HG03135 (cell line): ENCODE data around the gene RALGAPB.
"Not testable (repeated sequence)": the region's sequence is repeated elsewhere in the genome, so short reads cannot be mapped to it uniquely, and the experiment has no call there.

ENCODE experiments used
- ATAC-seq: cut with Tn5 transposase; IDR thresholded peaks from one replicate; pipeline ENCODE4 v1.9.1; 2021; ENCODE audit warnings: mild to moderate bottlenecking, moderate library complexity; ENCODE audit not compliant: unreplicated experiment

Gene RALGAPB

DNA sequence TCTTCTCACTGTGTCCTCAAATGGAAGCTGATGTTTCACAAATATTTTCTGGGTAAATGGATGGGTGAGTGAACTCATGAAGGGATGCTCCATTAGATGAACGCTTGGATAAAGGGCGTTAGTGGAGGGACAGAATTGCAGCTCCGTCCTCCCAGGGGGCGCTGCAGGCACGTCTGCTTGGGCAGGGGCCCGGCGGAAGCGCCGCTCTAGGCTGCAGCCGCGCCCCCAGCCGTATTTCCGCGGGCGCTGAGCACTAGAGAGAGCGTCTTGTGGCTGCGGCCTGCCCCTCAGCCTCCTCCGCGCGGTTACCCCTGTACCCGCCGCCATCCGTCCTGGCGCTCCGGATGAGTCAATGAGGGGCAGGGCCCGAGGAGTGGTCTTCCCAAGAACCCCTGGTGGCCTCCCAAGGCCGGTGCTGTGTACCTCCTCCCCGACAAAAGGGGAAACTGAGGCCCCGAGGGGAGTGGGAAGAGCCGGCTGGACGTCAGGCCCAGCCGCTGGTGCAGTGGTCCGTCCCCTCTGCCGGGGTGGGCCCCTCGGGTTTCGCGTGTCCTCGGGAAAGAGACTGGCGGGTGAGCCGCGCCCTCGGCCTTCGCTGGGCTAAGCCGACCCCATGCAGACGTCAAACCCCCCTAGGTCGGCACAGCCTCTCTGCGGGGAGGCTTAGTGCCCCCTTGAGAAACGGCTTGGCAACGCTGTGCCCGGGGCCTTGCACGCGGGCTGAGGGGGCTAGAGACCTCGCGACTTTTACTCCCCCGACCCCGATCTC lies 26.0 kb upstream of the RALGAPB start:
- peak; percentile 87 for ATAC-seq

GRCh38 chr20:38447251-38447661 lies 25.4 kb upstream of the RALGAPB start:
- no peak for ATAC-seq

DNA sequence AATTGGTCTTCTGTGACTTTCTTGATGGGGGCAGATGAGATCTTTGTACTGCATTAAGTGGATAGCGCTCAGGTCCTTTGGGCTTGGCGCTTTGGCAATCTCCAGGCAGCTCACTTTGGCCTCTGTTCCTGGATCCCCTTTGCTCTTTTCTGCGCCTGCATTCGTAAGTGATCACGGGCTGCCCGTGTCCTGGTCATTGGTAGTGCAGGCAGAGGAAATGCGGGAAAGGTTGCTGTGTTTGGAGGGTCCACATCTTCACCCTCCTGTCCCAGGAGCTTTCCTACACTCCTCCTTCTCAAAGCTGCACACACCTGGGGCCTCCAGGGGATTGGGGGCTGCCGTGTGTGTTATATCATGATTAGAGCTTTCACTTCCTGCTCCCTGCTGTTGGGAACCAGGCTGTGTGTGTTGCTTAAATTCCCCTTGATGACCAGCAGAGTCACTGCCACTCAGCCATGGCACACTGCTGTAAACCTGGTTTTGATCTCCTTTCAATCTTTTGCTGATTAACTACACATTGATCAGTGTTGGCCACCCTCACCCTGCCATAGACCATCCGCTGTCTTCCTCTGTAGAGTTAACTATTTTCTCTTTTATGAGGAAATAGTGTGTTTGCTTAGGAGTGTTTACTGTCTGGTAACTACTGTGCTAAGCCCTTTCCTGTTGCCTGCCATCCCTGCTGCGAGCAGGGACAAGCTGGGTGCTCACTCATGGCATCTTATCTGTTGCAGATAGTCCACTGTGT lies 24.5 kb upstream of the RALGAPB start:
- no peak for ATAC-seq

DNA sequence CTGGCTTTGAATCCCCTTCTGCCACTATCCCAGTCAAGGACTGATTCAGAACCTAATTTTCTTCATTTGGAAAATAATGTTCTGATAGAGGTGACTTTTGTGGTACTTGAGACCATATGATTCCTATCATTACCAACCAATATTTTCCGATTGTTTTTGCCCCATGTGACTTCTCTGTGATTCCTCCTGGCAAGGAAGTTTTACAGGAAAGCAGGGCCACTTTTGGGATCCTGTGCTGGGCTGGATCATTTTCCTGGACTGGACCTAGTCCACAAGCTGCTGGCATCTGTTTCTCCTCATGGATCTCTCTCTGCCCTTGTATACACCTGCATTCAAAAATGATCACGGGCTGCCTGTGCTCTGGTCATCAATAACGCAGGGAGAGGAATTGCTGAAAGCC lies 23.6 kb upstream of the RALGAPB start:
- no peak for ATAC-seq

GRCh38 chr20:38450412-38450975 lies 22.1 kb upstream of the RALGAPB start:
- no peak for ATAC-seq

DNA sequence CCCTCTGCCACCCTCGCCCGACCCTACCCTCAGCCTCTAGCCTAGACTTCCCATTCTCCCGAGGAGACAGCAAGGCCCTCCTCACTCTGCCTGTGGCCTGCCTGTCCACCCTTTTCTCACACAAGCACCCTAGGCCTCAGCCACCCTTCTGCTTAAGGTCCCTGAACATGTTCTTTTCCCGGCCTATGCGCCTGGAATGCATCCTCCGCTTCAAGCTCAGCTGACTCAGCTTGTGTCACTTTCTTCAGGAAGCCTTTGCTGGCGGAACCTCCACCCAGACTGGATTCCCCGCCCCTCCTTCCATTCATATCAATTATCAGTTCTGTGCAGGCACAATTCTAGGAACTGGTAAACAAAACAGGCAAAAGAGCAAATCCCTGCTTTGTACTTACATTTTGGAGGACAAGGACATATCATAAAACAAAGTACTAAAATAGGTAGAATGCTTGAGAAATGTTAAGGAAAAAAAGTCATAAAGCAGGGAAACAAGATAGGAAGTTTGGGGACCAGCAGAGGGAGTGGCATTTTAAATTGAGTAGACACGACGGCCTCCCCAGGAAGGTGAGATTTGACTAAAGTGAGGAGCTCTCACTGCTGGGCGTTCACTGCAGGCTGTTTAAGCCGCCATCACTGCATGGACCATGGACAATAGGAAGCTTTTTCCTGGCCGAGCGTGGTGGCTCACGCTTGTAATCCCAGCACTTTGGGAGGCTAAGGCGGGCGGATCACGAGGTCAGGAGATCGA lies 19.6 kb upstream of the RALGAPB start:
- ATAC-seq = no peak

DNA sequence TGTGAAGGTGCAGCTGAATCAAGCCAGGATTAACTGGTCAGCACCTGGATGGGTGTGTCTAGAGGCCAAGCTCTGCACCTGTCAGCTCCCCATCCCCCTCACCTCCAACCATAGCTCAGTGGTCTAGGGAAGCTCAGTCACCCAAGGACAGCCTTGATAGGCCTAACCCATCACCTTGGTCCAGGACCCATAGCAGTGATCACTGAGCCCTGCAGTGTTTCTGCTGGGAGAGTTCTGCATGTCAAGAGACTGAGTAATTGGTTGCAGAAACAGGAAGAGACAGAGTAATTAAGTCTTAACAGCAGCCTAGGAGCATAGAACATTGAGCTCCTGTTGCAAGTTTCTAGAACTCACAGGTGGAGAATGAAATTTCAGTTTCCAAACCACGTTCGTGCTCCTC lies 18.7 kb upstream of the RALGAPB start:
- ATAC-seq = no peak

- ATAC-seq = no peak
Measured at GRCh38 chr20:38454556-38455473, 17.8 kb upstream of the RALGAPB start.

DNA sequence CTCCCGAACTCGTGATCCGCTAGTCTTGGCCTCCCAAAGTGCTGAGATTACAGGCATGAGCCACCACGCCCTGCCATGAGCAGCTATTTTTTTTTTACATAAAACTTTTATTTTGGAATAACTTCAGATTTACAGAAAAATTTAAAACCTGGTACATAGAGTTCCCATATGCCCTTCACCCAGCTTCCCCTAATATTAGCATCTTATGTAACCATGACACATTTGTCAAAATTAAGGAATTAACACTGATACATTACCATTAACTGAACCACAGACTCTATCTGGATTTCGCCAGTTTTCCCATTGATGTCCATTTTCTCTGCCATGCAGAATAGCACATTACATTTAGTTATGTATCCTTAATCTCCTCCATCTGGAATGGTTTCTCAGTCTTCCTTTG lies 14.3 kb upstream of the RALGAPB start:
- ATAC-seq = no peak

DNA sequence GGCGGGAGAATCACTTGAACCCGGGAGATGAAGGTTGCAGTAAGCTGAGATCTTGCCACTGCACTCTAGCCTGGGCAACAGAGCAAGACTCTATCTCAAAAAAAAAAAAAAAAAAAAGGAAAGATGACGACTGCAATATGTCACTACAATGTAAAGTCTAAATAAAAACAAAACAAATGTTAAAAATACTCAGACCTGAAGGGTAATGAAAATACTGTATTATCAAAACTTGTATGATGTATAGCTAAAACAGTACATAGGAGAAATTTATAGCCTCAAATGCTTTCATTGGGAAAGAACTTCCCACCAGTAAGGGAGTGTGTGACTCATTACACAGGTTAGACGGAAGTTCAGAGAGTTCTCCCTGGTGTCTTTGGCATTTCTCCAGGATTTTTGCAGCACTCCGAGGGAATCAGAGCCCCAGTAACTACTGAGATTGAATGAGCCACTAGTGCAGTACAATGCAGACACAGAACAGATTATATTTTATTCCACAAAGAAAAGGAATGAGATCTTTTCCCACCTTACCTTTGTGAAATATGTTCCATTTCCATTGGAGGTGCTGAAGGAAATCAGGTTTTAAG lies 12.5 kb upstream of the RALGAPB start:
- no peak for ATAC-seq

DNA sequence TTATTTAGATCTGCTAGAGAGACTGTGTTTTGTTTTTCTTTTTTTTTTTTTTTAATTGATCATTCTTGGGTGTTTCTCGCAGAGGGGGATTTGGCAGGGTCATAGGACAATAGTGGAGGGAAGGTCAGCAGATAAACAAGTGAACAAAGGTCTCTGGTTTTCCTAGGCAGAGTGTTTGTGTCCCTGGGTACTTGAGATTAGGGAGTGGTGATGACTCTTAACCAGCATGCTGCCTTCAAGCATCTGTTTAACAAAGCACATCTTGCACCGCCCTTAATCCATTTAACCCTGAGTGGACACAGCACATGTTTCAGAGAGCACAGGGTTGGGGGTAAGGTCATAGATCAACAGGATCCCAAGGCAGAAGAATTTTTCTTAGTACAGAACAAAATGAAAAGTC lies 12.0 kb upstream of the RALGAPB start:
- not testable (repeated sequence) for ATAC-seq

DNA sequence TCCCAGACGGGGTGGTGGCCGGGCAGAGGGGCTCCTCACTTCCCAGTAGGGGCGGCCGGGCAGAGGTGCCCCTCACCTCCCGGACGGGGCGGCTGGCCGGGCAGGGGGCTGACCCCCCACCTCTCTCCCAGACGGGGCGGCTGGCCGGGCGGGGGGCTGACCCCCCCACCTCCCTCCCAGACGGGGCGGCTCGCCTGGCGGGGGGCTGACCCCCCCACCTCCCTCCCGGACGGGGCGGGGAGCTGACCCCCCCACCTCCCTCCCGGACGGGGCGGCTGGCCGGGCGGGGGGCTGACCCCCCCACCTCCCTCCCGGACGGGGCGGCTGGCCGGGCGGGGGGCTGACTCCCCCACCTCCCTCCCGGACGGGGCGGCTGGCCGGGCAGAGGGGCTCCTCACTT lies 11.5 kb upstream of the RALGAPB start:
- ATAC-seq = not testable (repeated sequence)

GRCh38 chr20:38461569-38461968 lies 11.1 kb upstream of the RALGAPB start:
- ATAC-seq = not testable (repeated sequence)

- ATAC-seq = no peak
Measured at GRCh38 chr20:38466171-38466570, 6.5 kb upstream of the RALGAPB start.

- ATAC-seq = no peak
Measured at GRCh38 chr20:38466983-38467382, 5.7 kb upstream of the RALGAPB start.

DNA sequence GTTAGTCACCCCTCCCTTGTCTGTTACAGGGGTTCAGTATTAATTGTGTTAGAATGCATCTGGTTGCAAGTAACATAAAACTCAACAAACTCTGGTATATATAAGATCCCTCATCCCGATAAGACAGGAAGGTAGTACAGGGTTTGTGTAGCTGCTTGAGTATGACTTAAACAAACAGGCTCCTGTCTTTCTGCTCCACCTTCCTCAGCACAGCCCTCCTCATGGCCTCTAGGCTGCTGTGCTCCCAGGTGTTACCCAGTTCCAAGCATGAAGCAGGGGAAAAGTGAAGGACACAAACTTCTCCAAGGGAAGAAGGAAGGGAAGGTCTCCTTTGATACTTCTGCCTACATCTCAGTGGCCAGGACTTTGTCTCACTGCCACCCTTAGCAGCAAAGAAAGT lies 1.4 kb upstream of the RALGAPB start:
- no peak for ATAC-seq

DNA sequence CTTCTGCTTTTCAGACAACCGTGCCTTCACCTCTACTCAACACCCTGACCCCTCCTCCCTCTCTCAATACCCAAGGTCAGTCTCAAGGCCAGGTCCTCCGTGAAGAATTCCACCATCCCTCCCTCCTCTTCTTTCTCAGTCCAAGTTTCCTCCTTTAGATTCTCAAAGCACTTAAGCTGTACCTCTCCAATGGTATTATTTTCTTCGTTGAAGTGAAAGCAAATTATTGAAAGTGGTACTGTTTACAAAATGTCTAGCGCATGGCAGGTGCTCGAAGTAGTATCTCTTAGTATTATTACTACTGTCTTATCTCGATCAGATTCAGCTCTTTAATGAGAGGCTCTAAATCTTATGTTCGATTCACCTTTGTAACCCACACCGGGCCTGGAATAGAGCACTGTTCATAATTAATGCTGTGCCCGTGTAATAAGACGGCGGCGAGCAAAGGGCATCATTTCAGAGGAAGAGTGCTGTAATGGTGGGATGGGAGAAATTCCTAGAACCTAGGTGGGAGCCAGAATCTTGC lies 593 bp upstream of the RALGAPB start:
- ATAC-seq = no peak

GRCh38 chr20:38473367-38473795 lies 738 bp downstream of the RALGAPB start:
- ATAC-seq = no peak

DNA sequence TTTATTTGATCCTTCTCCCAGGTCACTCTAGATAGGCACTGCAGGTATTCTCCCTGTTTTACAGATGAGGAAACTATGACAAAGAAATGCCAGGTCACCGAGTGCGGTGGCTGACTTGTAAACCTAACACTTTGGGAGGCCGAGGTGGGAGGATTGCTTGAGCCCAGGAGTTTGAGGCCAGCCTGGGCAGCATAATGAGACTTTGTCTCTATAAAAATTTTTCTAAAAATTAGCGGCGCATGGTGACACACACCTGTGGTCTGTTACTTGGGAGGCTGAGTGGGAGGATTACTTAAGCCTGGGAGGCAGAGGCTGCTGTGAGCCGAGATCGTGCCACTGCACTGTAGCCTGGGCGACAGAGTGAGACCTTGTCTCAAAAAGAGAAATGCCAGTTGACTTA lies 5.1 kb downstream of the RALGAPB start:
- no peak for ATAC-seq

GRCh38 chr20:38479596-38479995 lies 7.0 kb downstream of the RALGAPB start:
- no peak for ATAC-seq
